Mucosa of rectum (tissue), 2 donors: ENCODE results near the gene DTHD1.

ENCODE experiments used
- H3K27ac ChIP-seq, 2 donors: one replicate each; pipeline ENCODE4 v1.7.0; 2013; ENCODE audit warnings: inconsistent platforms in 2 of 2, low read depth in 2 of 2, low read length in 2 of 2
- H3K27me3 ChIP-seq, 2 donors: one replicate each; pipeline ENCODE4 v1.7.0; 2013; ENCODE audit warnings: low read length in 2 of 2; ENCODE audit not compliant: control insufficient read depth in 2 of 2, insufficient read depth in 2 of 2
- H3K36me3 ChIP-seq, 2 donors: one replicate each; pipeline ENCODE4 v1.7.0; 2013; ENCODE audit warnings: low read length in 2 of 2; ENCODE audit not compliant: control insufficient read depth in 2 of 2, insufficient read depth in 2 of 2
- H3K4me1 ChIP-seq, 2 donors: one replicate each; pipeline ENCODE4 v1.7.0; 2013; ENCODE audit warnings: low read length in 2 of 2, mild to moderate bottlenecking in 1 of 2; ENCODE audit not compliant: control insufficient read depth in 2 of 2, insufficient read depth in 2 of 2
- H3K4me3 ChIP-seq, 2 donors: one replicate each; pipeline ENCODE4 v1.7.0; 2013; ENCODE audit warnings: low read length in 2 of 2
- H3K9ac ChIP-seq, 2 donors: one replicate each; pipeline ENCODE4 v1.7.0; 2013; ENCODE audit warnings: low read length in 2 of 2, low read depth in 1 of 2, mild to moderate bottlenecking in 1 of 2
- H3K9me3 ChIP-seq, 2 donors: one replicate each; pipeline ENCODE4 v1.7.0; 2013; ENCODE audit warnings: low read length in 2 of 2; ENCODE audit not compliant: control insufficient read depth in 2 of 2
- donor health status: healthy.
- donor health status: Normal muscosa, but diverticular disease.

The DTHD1 gene

DNA sequence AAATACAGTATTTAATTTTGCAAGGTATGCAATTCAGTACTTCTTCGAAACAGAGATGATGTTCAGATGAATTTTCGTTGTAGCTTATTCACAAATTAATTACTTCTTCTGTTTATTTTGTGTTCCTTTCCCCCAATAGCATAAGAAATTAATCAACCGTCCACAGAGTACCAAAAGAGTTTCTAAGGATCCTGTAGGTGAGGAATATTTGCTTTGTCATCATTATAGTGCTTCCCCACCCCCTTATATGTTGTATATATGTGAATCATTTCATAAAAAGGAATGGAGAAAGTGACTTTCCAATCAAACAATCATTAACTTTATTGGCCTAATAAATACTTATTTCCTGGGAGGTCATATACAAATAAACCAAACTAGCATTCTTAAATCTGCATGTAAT lies 57.6 kb downstream of the DTHD1 start:
- Histone ChIP-seq H3K36me3 (no peaks in the 10 kb centered on the region), H3K27me3 (no peaks in the 10 kb centered on the region), H3K4me1 (no peaks in the 10 kb centered on the region), H3K4me3 (no peak overlapping the region), H3K9me3 (no peaks in the 10 kb centered on the region), H3K9ac (no peak overlapping the region), H3K27ac (no peak overlapping the region)

DNA sequence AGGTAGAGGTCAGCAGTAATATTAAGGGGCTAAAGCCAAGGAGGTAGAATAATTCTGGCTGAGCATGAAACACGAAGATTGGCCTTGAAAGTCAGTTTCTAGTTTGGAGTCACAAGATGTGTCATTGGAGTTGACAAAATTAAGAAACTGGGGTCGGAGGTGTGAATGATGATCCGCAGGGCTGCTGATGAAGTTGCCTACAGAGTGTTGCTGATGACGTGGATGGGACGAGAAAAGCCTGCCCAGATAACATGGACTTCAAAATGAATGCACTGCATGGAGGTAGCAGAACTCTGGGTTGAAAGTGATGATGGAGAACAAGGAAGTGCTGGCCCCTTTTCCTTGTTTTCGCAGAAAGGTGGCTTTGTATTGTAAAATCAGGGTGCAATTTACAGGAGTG lies 60.5 kb downstream of the DTHD1 start:
- Histone ChIP-seq H3K4me1 (no peaks in the 10 kb centered on the region), H3K9me3 (no peaks in the 10 kb centered on the region), H3K27me3 (no peaks in the 10 kb centered on the region), H3K9ac (no peak overlapping the region), H3K36me3 (no peaks in the 10 kb centered on the region), H3K27ac (no peak overlapping the region), H3K4me3 (no peak overlapping the region)

DNA sequence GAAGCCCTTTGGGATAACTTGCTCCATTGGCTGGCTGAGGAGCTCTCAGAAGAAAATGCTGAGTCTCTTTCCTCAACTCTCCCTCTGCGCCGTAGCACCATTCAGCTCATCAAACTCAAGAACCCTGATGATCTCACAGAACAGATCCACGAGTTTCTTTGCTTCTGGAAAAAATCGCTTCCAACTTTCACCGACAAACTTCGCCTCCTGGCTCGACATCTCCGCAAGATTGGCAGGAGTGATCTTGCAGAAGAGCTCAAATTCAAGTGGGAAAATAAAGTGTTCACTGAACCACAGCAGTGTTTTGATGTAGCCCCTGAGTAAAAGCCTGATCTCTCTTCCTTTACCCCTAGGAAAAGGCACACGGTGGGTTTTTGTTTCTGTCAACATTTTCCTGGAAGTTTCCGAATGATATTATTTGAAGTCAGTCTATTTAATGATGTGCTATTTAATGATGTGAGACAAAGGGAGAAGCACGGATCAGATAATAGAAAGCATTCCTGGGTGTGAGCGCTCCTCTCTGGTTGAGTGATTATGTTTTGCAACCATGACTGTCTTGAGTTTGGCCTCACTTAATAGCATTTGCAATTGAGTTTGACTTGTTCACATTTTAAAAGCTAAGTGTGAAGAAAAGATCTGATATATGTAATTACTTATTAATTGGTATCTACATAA lies 62.2 kb downstream of the DTHD1 start:
- Histone ChIP-seq H3K9ac (no peak overlapping the region), H3K4me3 (no peak overlapping the region), H3K4me1 (no peaks in the 10 kb centered on the region), H3K27me3 (no peaks in the 10 kb centered on the region), H3K27ac (no peak overlapping the region), H3K36me3 (no peaks in the 10 kb centered on the region), H3K9me3 (no peaks in the 10 kb centered on the region)

DNA sequence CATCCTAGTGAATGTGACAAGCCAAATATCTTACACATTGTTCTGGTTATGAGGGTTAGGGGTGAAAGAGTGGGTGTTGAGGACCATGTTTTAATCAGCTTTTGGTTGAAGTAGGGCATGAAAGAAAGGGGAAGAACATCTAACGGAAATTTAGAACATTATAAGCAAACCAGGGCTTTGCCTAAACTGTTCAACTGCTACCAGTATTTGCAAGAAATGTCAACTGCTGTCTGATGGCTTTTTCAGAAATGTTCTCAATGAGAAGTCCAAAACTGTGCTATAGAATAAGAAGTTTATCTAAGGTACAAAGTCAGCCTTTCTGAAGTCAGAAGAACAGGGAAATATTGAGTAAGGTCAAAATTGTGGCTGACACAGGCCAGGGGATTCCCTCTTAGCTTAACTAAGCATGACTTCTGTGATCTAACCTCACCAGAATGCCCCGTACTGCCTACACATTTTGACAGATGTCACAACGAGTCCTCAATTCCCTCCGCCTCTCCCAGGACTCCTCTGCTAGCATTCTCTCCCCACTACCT lies 67.1 kb downstream of the DTHD1 start:
- Histone ChIP-seq H3K27me3 (no peaks in the 10 kb centered on the region), H3K4me1 (no peaks in the 10 kb centered on the region), H3K36me3 (no peaks in the 10 kb centered on the region), H3K9me3 (no peaks in the 10 kb centered on the region), H3K9ac (no peak overlapping the region), H3K4me3 (no peak overlapping the region), H3K27ac (no peak overlapping the region)

DNA sequence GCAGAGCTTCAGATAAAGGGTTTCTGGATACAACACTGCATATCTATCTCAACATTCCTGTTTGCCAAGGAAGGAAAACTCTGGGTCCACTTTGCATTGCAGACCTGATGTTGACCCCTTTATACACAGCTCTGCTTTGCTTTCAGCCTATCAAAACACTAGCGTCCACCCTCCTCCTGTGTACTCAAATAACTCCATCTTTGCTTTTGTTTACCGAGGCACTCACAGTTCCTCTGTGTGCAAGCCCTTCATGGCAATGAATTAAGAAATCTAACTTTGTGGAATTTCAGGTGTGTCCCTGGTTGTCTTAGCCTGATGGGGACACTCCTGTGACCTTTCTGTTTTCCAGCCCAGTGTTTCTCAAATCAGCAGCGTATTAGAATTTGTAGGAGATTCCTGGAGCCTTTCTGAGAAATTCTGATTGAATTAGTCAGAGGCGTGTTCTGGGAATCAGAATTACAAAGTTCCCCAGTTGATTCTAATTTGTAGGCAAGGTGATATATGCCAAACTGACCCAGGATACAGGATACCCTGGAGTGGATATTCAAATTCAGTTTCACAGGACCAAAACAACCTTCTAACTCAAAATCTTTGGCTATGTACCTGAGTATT lies 68.6 kb downstream of the DTHD1 start:
- Histone ChIP-seq H3K9me3 (no peaks in the 10 kb centered on the region), H3K4me3 (no peak overlapping the region), H3K36me3 (no peaks in the 10 kb centered on the region), H3K27me3 (no peaks in the 10 kb centered on the region), H3K9ac (no peak overlapping the region), H3K27ac (no peak overlapping the region), H3K4me1 (no peaks in the 10 kb centered on the region)

DNA sequence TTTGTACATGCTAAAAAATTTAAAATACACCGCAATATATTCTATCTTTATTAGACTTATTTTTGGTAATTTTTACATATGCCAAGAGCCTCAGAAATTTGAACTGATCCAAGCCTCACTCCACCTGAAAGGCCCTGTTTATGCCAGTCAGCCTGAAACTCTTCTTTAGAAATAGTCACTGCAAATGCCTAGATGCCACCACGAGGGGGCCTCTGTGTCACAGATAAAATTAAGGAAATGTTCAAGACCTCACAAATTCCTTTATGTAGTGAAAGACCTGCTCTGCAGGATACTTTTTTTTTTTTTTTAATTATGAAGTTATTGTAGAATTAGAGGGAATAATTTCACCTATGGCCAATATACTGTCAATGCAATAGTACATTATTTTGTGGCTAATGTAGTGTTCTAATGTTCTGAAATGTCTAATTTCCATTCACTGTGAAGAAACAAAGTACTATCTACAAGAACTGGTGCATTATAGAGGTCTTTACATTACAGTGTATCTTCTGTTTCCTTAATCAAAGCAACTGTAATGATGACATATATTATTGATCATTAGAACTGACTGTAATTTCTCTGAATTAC lies 69.8 kb downstream of the DTHD1 start:
- H3K4me3 ChIP-seq: no peak overlapping the region
- H3K27ac ChIP-seq: no peak overlapping the region
- no peaks in the 10 kb centered on the region for H3K36me3 ChIP-seq
- H3K9ac ChIP-seq: no peak overlapping the region
- H3K4me1 ChIP-seq: no peaks in the 10 kb centered on the region
- H3K27me3 ChIP-seq: no peaks in the 10 kb centered on the region
- no peaks in the 10 kb centered on the region for H3K9me3 ChIP-seq

DNA sequence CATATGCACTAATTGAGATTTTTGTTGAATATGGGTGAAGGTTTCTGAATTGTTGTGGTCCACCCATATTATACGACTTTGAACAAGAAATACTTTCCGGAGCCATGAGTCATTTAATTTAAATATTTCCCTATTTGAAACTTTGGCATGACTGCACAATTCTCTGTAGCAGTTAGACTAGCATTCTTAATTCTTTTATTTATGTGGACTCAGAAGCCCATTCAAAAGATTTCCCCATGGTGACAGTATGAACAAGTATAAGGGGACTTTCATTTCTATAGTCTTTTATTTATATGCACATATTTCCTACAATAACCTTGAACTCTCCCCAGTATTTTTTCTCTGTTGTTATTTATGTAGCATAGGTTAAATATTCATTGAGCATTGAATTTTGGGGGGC lies 72.6 kb downstream of the DTHD1 start:
- Histone ChIP-seq H3K4me3 (no peak overlapping the region), H3K36me3 (no peaks in the 10 kb centered on the region), H3K9ac (no peak overlapping the region), H3K27ac (no peak overlapping the region), H3K27me3 (no peaks in the 10 kb centered on the region), H3K4me1 (no peaks in the 10 kb centered on the region), H3K9me3 (no peaks in the 10 kb centered on the region)

DNA sequence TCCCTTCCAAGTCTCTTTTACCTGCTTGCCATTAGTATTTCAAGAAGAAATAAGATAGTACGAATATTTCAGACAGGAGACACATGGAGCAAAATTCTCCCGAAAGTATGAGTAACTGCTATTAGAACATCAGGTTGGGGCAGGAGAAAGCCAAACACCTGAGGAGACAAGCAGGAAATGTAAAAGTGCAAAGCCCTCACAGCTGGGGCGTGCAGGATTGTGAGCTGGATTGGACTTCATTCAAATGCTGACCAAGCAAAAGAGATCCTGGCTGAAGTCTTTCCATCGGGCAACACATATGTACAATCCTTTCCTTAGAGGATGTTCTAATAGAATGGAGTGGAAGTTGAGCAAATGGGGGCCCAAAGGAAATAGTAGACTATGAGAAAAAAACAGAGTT lies 76.8 kb downstream of the DTHD1 start:
- Histone ChIP-seq H3K9ac (no peak overlapping the region), H3K36me3 (no peaks in the 10 kb centered on the region), H3K27ac (no peak overlapping the region)

DNA sequence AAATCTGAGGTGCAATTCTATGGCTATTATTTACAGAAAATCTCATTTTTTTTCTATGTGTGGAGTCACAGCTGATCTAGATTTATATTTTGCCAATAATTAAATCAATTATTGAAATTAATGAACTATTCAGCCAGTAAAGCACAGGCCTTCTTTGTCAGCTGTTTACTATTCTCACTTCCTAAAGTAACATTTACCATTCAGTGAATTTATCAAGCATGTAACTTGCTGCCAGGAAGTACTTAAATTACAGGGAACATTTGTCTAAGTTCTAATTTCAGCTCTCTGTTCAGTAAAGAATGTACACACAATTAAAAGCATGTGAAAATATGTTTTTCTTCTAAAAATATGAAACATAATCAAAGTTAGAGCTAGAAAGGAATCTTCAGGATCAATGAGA lies 79.3 kb downstream of the DTHD1 start:
- H3K36me3 ChIP-seq: no peaks in the 10 kb centered on the region
- no peaks in the 10 kb centered on the region for H3K27me3 ChIP-seq
- no peak overlapping the region for H3K27ac ChIP-seq
- H3K9ac ChIP-seq: no peak overlapping the region
- no peaks in the 10 kb centered on the region for H3K4me1 ChIP-seq
- no peak overlapping the region for H3K4me3 ChIP-seq
- H3K9me3 ChIP-seq: no peaks in the 10 kb centered on the region

More for the DNA sequence above, 76.8 kb downstream of the DTHD1 start:
- H3K27me3 ChIP-seq: no peaks in the 10 kb centered on the region
- no peak overlapping the region for H3K4me3 ChIP-seq
- no peaks in the 10 kb centered on the region for H3K9me3 ChIP-seq
- no peaks in the 10 kb centered on the region for H3K4me1 ChIP-seq

DNA sequence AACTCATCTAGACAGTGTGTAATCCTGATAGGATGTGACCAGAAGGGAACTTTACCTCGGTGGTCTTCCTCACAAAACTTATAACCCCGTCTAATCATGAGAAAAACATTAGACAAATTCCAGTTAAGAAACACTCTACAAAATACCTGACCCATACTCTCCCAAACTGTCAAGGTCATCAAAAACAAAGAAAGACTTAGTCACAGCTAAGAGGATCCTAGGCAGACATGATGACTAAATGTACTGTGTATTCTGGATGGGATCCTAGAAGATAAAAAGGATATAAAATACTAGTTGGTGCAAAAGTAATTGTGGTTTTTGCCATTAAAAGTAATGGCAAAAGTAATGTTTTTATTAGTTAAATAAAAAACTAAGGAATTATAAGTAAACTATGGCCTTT lies 81.6 kb downstream of the DTHD1 start:
- Histone ChIP-seq H3K27me3 (no peaks in the 10 kb centered on the region), H3K9me3 (no peaks in the 10 kb centered on the region), H3K36me3 (no peaks in the 10 kb centered on the region), H3K4me3 (no peak overlapping the region), H3K27ac (no peak overlapping the region), H3K9ac (no peak overlapping the region), H3K4me1 (no peaks in the 10 kb centered on the region)
